GM19240 (cell line): ENCODE data around the gene RBFOX2.

Source experiments
- DNase-seq: peaks from one replicate; pipeline ENCODE4 v3.0.0; 2011; ENCODE audit warnings: low spot score; ENCODE audit not compliant: insufficient read length

The RBFOX2 gene

GRCh38 chr22:35973388-35973787, 55.2 kb downstream of the RBFOX2 start:
- DNase-seq, result no peak

DNA sequence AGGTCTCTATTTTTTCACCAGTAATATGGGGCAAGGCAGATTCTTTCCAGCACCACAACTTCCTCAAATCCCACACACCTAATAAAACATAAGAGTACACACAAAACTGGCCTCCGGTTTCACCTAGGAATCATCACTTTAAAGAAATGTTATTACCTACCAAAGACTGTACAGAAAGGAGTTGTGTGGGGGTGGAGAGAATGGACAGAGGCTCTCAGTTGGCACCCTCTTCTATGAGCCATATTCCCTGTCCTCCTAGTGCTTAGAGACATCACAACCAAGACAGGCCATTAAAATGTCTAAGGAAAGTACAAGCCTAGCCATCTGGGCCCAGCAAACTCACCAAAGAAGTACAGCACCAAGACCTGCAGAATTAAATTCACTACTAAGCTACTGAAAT, 56.1 kb downstream of the RBFOX2 start:
- DNase-seq, result no peak

- DNase-seq, result no peak
These were observed 57.0 kb downstream of the RBFOX2 start for GRCh38 chr22:35971456-35972119.

DNA sequence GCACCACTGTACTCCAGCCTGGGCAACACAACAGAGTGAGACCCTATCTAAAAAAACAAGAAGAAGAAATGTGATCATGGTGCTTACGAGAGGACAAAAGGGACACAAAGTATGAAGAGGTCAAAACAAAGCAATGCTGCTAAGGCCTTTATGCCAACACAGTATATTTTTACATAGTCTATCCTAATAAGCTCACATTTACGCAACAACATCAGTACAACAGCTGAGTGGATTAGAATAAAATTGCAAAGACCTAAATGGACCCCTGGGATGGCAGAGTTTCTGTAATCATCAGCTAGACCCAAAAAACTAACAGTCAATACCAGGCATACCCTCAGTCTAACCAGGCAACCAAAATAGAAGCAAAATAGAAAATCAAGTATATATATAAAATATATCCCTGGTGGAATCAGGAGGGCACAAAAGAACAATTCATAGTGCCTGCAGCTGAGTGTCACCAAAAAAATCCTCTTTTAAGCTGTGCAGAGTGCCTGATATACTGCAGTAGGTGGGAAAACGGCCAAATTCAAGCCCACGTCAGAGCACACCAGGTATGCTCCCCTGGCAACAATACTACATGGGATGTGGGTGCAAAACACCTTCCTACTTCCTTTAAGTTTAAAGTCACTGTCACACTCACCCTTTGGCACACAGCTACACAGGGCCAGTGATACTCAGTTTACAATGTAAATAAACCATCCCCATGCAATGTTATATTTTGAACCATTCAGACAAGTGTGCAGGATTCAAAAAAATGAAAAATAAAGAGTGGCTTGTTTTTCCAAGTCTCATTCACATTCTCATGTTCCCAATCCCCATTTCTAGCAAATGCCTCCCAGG, 57.8 kb downstream of the RBFOX2 start:
- no peak for DNase-seq

DNA sequence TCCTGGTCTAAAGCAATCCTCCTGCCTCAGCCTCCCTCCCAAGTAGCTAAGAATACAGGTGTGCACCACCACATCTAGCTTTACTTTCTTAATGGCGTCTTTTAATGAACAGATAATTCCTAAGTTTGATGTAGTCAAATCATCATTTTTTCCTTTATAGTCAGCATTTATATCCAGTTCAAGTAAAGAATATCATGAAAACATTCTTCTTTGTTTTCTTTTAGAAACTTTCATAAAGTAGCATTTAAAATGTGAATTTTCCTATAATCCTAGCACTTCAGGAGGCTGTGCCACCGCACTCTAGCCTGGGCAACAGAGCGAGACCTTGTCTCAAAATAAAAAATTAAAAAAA, 61.6 kb downstream of the RBFOX2 start:
- DNase-seq, result no peak

DNA sequence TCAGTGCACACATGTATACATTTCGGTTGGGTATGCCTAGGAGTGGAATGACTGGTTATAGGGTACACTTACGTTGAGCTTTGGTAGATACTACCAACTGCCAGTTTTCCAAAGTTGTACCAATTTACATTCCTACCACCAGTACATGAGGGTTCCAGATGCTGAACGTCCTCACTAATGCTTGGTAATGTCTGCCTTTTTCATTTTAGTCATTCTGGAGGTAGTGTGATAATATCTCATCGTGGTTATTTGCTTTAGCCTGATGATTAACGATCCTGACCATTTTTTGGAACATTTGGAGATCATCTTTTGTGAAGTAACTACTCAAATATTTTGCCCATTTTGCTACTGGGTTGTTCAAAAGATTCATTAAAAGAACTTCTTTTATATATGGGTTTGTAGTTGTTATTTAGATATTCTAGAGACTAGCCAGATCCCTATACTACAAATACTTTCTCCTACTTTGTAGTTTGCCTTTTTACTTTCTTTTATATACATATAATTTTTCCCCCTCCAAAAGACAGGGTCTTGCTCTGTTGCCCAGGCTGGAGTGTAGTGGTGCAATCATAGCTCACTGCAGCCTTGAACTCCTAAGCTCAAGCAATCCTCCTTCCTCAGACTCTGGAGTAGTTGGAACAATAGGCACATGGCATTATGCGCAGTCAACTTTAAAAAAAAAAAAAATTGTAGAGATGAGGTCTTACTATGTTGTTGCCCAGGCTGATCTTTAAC, 62.1 kb downstream of the RBFOX2 start:
- no peak for DNase-seq

- DNase-seq, result no peak
These were observed 65.3 kb downstream of the RBFOX2 start for GRCh38 chr22:35963237-35963810.

DNA sequence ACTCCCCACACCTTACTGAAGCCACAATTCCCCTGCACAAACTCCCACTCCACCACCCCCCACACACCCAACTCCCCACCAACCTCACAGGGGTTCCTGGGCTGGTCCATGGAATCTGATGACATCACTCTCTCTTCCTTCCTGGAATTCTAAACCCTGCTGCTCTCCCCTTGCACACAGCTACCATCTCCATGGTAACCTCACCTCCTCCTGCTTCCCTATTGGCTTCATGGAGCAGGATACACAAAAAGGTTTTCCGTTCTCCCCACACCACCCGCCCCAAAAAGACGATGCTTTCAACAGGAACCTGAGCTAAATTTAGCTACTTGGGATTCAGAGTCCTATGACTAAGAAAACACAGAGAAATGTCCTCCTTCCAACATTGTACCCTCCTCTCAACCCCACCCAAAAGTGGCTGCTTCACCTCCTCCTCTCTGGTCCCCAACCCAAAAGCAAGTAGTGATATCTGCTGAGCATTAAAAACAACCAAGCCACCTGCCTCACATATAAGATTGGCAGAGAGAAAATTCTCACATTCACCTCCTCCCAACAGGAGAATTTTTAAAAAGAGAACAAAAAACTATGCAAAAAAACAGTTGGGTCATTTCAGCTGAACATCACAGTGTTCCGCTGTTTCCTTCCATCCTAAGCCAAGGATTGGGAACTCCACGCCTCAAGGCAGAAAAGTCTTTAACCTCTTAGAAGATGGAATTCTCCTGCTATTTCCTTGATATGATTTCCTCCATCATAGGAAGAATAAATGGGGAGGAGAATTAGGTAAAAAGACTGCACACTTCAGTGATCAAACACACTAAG, 66.9 kb downstream of the RBFOX2 start:
- no peak for DNase-seq

GRCh38 chr22:35960854-35961253, 67.8 kb downstream of the RBFOX2 start:
- DNase-seq, result no peak

DNA sequence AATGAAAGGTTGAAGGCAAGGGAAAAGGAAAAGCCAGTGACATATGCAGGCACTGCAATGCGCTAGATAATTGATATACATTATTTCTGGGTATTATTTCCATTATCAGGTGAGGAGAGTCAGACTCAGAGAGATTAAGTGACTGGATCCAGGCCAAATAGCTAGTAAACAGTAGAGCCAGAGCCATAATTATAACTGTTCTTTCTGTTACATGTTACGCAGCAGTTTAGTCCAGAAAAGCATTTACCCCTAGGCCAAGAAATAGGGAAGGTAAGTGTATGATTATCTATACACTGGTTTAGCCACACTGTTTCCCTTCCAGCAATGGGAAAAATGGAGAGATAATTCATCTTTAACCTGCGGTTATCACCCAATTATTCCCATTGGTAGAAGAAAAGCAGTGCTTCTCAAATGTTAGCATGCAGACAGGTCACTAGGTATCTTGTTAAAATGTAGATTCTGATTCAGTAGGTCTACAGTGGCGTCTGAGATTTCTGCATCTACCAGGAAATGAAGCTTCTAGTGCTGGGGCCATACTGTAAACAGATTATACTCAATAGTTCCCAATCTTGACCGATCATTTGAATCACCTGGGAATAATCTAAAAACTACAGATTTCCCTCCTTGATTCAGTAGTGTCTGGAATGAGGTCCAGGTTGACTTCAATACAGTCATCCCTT, 69.4 kb downstream of the RBFOX2 start:
- DNase-seq, result no peak

DNA sequence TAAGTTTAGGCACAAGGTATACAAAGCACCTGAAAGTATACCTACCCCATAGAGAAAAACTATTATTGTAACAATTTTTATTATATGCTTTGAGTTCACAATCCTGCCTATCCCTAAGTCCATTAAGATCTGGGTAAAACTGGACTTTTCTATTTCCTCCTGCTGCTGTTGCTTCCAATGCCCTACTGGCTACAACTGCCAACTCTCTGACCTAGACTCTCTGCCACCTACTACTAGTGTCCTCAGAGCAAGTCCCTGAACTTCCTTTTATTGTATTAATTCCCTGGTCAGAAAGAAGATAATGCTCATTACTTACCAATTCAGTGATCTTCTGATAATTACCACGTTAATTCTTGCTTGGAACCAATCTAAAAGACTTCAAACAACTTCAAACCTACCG, 70.3 kb downstream of the RBFOX2 start:
- no peak for DNase-seq

DNA sequence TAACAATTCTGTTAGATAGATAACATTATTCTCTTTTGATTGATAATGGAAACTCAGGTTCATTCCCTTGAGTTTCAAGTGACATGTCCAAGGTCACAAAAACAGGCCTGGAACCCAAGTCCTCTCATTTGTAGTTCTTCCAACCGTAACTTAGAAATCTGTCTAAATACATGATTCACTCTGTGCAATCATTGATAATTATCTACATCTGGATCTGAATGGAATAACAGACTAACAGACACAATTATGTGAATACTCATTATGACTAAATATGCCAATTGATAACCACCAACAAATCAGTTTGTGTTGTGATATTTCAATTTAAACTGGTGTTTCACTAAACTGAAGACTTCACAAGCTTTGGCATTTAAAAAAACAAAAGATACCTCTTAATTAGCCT, 71.0 kb downstream of the RBFOX2 start:
- no peak for DNase-seq

DNA sequence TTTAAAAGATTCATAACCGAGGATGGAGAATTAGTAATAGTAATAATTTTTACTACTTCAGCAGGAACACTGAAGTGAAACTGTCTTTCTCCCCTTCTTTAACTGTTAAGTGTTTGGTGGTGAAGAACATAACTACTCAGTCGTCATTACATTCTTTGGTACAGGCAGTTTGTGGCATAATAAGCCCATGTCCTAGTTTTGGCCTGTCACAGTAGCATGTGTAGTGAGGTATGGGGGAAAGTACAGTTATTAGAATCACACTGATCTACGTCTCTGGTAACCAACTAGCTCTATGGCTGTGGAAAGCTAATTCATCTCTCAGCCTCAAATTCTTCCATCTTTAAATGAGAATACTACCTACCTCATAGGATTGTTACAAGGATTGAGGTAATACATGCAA, 71.8 kb downstream of the RBFOX2 start:
- no peak for DNase-seq

- no peak for DNase-seq
These were observed 73.1 kb downstream of the RBFOX2 start for GRCh38 chr22:35955546-35955945.

GRCh38 chr22:35952576-35952975, 76.0 kb downstream of the RBFOX2 start:
- no peak for DNase-seq

- DNase-seq, result no peak
These were observed 78.4 kb downstream of the RBFOX2 start for GRCh38 chr22:35950262-35950661.

DNA sequence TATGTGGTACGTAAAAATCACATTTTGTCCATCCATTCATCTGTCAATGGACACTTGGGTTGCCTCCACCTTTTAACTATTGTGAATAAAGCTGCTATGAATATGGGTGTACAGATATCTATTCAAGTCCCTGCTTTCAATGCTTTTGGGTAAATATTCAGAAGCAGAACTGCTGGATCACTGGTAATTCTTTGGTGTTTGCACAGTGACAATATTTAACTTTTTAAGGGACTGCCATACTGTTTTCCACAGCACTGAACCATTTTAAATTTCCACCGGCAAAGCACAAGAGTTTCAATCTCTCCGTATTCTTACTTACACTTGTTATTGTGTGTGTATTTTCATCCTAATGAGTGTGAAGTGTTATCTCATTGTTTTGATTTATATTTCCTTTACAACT, 79.4 kb downstream of the RBFOX2 start:
- DNase-seq, result no peak

GRCh38 chr22:35947794-35948425, 80.7 kb downstream of the RBFOX2 start:
- DNase-seq, result no peak

DNA sequence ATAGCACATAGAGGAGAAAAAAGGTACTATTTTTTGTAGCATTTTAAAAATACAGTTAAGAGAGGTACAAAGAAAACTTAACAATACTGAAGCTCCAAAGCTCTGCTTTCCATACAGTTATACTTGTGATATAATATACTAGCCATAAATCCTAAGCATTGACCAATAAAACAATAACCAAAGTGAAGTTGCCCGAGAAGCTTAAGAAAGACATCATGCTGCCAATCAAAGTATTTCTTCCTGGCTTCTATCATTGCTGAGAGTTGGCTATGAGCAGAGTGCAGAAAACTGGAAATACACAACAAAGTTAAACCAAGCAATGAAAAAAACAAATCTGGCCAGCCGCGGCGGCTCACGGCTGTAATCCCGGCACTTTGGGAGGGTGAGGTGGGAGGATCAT, 84.2 kb downstream of the RBFOX2 start:
- no peak for DNase-seq

DNA sequence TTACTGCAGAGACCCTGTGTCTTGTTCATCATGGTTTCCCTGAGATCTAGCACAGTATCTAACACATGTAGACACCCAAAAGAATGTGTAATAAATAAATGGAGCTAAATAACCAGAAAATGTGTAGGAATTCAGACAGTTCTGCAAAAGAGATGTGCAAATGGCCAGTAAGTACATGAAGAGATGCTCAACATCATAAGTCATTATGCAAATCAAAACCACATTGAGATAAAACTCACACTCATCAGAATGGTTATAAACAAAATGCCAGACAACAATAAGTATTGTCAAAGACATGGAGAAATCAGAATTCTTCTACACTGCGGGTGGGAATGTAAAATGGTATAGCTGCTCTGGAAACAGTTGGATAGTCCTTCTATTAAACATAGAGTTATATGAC, 88.5 kb downstream of the RBFOX2 start:
- DNase-seq, result no peak
